ENCODE results near the gene SLCO2A1. TPM values are rescaled to one million over a fixed set of nuclear protein-coding genes. Genes with fewer than 3 reads are reported as not detected.

The SLCO2A1 gene
- total RNA-seq, 1 donor from 2014 or later = 234 TPM

DNA sequence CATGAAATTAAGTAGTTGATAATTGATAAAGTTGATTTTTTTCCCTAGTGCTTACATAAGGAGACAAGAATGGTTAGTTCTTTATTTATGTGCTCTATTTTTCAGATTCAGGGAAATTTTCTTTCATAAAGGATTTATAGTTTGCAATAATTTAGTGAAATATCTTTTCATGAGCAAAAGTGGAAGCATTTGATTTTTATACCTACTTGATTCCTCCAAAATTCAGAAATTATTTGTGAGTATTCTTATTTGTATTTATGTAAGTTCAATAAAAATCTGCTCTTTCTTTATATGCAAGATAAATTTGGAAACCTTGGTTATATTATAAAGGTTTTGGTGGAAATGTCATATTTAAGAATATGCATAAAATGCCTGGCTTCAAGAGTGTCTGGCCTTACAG, 14.7 kb upstream of the SLCO2A1 start:
- no peaks in the 10 kb centered on the region for H3K36me3 ChIP-seq
- peaks cover 9% of the 10 kb centered on the region for H3K9me3 ChIP-seq
- H3K4me1 ChIP-seq = no peaks in the 10 kb centered on the region
- intact Hi-C loops (cut with DNase I) = no loop called here
- TF ChIP-seq, protein P1, sequence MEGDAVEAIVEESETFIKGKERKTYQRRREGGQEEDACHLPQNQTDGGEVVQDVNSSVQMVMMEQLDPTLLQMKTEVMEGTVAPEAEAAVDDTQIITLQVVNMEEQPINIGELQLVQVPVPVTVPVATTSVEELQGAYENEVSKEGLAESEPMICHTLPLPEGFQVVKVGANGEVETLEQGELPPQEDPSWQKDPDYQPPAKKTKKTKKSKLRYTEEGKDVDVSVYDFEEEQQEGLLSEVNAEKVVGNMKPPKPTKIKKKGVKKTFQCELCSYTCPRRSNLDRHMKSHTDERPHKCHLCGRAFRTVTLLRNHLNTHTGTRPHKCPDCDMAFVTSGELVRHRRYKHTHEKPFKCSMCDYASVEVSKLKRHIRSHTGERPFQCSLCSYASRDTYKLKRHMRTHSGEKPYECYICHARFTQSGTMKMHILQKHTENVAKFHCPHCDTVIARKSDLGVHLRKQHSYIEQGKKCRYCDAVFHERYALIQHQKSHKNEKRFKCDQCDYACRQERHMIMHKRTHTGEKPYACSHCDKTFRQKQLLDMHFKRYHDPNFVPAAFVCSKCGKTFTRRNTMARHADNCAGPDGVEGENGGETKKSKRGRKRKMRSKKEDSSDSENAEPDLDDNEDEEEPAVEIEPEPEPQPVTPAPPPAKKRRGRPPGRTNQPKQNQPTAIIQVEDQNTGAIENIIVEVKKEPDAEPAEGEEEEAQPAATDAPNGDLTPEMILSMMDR (IDR thresholded peaks at IDR 0.05) = no peak
- ATAC-seq (no peak), DNase-seq (no peak)
- H3K27me3 ChIP-seq = no peaks in the 10 kb centered on the region
- H3K27ac ChIP-seq = no peak overlapping the region
- no peak overlapping the region for H3K4me3 ChIP-seq

DNA sequence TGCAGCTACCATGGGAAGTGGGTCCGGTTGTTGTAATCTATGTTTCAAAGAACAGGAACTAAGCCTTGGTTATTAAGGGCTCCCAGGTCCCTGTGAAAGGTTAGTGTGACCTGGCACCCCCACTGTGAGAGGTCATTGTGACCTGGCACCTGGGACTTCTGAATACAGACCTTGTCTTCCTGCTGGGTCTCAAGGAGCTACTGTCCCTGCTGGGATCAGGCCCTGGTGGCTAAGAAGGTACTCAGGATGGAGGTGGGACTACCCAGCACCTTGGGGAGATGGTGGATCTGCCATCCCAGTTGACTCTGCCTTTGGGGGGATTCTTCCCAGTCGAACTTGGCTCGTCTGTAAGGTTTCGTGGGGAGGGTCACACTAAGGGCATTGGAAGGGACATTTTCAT, 10.3 kb upstream of the SLCO2A1 start:
- Histone ChIP-seq H3K27ac (no peak overlapping the region), H3K4me3 (no peak overlapping the region), H3K4me1 (no peaks in the 10 kb centered on the region), H3K9me3 (peaks cover 9% of the 10 kb centered on the region), H3K27me3 (no peaks in the 10 kb centered on the region), H3K36me3 (no peaks in the 10 kb centered on the region)
- ATAC-seq (no peak), DNase-seq (no peak)
- TF ChIP-seq, protein P1 (IDR thresholded peaks at IDR 0.05) = no peak
- intact Hi-C loops (cut with DNase I) = no loop called here

DNA sequence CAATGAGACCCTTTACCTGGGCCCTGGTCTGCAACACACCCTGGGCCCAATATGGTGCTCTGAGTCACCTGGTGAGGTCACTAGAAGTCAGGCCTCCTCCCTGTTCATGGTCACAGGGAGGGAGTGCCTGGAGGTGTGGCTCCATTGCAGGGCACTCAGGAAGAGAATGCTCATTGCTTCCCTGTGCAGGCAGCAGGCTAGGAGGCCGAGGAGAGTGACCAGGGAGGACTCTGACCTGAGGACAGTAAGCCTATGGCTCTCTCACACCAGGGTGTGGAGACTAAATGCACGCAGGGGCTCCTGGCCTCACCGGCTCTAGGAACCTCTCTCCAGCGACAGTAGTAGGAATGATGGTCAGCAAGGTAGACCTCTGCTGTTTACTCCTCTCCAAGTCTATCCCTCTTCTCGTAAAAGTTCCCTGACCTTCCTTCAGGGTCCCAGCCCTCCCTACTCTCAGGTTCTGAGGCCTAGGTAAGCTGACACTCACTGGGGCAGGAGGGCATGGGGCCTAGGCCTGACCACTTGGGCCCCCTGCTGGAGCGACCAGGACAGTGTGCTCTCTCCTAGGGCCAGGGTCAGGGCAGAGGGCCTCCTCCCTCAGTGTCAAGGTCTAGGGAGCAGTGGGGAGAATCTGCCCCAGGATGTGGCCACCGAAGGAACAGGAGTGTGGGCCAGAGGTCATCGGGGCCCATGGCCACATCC, 9.6 kb upstream of the SLCO2A1 start:
- Histone ChIP-seq H3K4me1 (no peaks in the 10 kb centered on the region), H3K27ac (no peak overlapping the region), H3K36me3 (no peaks in the 10 kb centered on the region), H3K4me3 (no peak overlapping the region), H3K9me3 (peaks cover 6% of the 10 kb centered on the region), H3K27me3 (no peaks in the 10 kb centered on the region)
- ATAC-seq (peak; percentile 68), DNase-seq (no peak)
- TF ChIP-seq, protein P1 (IDR thresholded peaks at IDR 0.05) = peak; percentile 32
- intact Hi-C loops (cut with DNase I) = no loop called here

DNA sequence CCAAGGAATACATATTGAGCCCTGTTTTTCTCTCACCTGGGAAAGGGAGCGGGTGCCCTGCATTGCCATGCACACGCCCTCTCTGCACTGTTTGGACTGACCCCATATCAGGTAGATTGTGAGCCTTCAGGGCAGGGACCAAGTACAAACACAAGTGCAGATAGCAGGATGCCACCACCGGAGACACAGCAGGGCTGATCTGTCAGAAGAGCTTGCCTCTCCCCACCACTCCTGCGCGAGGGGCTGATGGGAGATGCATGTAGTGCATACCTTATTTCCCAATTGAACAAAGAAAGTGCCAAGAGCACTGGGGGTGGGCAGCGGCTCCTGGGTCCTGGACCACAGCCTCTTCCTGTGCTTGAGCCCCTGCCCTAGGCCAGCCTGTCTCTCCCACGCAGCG, 9.0 kb upstream of the SLCO2A1 start:
- Histone ChIP-seq H3K4me3 (no peak overlapping the region), H3K27ac (no peak overlapping the region), H3K4me1 (no peaks in the 10 kb centered on the region), H3K9me3 (peaks cover under 1% of the 10 kb centered on the region), H3K27me3 (no peaks in the 10 kb centered on the region), H3K36me3 (no peaks in the 10 kb centered on the region)
- TF ChIP-seq, protein P1 (IDR thresholded peaks at IDR 0.05) = no peak
- DNase-seq (no peak), ATAC-seq (no peak)
- intact Hi-C loops (cut with DNase I) = no loop called here

DNA sequence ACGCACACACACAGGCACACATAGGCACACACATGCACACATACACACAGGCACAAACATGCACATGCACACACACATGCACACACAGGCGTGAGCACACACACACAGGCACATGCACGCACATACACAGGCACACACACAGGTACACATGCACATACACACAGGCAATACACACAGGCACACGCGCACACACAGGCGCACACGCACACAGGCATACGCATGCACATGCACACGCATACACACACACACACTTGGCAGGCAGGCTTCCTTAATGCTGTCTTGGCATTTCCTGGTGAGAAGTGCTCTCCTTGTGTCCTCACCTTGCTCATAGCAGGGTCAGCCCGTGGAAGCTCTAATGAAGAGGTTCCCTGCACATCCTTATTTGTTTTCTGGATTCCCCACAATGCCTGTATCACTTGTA, 8.4 kb upstream of the SLCO2A1 start:
- DNase-seq (no peak), ATAC-seq (no peak)
- H3K4me3 ChIP-seq = no peak overlapping the region
- TF ChIP-seq, protein P1 (IDR thresholded peaks at IDR 0.05) = no peak
- H3K9me3 ChIP-seq = no peaks in the 10 kb centered on the region
- no peak overlapping the region for H3K27ac ChIP-seq
- H3K36me3 ChIP-seq = no peaks in the 10 kb centered on the region
- no peaks in the 10 kb centered on the region for H3K27me3 ChIP-seq
- intact Hi-C loops (cut with DNase I) = no loop called here
- H3K4me1 ChIP-seq = no peaks in the 10 kb centered on the region

DNA sequence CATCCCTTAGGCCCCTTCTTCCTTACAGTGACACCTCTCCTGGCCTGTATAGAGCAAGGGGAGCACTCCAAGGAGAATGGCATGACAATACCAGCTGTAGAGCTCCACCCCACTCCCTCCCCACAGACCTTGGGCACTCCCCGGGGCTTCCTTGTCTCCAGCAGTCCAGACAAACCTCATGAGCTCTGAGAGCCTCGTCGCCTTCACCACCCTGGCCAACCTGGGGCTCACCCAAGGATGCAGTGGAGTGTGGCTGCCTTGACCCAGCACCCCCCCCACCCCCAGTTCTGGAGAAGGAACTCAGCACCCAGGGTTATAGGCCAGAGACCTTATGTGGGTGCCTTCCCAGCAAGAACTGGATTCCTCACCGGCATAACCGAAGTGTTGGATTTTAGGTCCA, 7.4 kb upstream of the SLCO2A1 start:
- ATAC-seq (no peak), DNase-seq (no peak)
- Histone ChIP-seq H3K27ac (no peak overlapping the region), H3K4me3 (no peak overlapping the region), H3K27me3 (no peaks in the 10 kb centered on the region), H3K9me3 (no peaks in the 10 kb centered on the region), H3K4me1 (no peaks in the 10 kb centered on the region), H3K36me3 (no peaks in the 10 kb centered on the region)
- intact Hi-C loops (cut with DNase I) = no loop called here
- TF ChIP-seq, protein P1 (IDR thresholded peaks at IDR 0.05) = no peak

Measured in upper lobe of right lung (tissue), 1 donor.